DMS53 (cell line): ENCODE results near the gene AZU1.

ENCODE experiments used
- DNase-seq: peaks from one replicate; lab custom pipeline; 2025; lab: John Stamatoyannopoulos, UW

Gene AZU1

GRCh38 chr19:797528-798414, 29.9 kb upstream of the AZU1 start:
- peak; percentile 95 for DNase-seq

- DNase-seq = peak; percentile 43
These were observed 29.1 kb upstream of the AZU1 start for GRCh38 chr19:798415-799075.

- peak; percentile 34 for DNase-seq
These were observed 28.4 kb upstream of the AZU1 start for GRCh38 chr19:799076-799881.

- DNase-seq = peak; percentile 28
These were observed 27.1 kb upstream of the AZU1 start for GRCh38 chr19:800360-801029.

GRCh38 chr19:801030-801860, 26.4 kb upstream of the AZU1 start:
- DNase-seq = no peak

GRCh38 chr19:801861-802497, 25.7 kb upstream of the AZU1 start:
- no peak for DNase-seq

- DNase-seq = no peak
These were observed 25.0 kb upstream of the AZU1 start for GRCh38 chr19:802498-803098.

- DNase-seq = no peak
These were observed 24.5 kb upstream of the AZU1 start for GRCh38 chr19:803099-803561.

- DNase-seq = no peak
These were observed 23.8 kb upstream of the AZU1 start for GRCh38 chr19:803686-804418.

GRCh38 chr19:804419-805165, 23.0 kb upstream of the AZU1 start:
- no peak for DNase-seq

GRCh38 chr19:805166-805551, 22.5 kb upstream of the AZU1 start:
- DNase-seq = no peak

- DNase-seq = no peak
These were observed 21.8 kb upstream of the AZU1 start for GRCh38 chr19:805600-806550.

- no peak for DNase-seq
These were observed 20.7 kb upstream of the AZU1 start for GRCh38 chr19:806815-807421.

- no peak for DNase-seq
These were observed 19.8 kb upstream of the AZU1 start for GRCh38 chr19:807627-808422.

GRCh38 chr19:808423-808775, 19.2 kb upstream of the AZU1 start:
- DNase-seq = no peak
